ENCODE results near the gene DLG2.

Gene DLG2

GRCh38 chr11:84965484-84965883, 661.7 kb downstream of the DLG2 start:
- no peak for DNase-seq

GRCh38 chr11:84963240-84963639, 663.9 kb downstream of the DLG2 start:
- peak; percentile 10 for DNase-seq

- no peak for DNase-seq
Measured at GRCh38 chr11:84962018-84962417, 665.1 kb downstream of the DLG2 start.

- no peak for DNase-seq
Measured at GRCh38 chr11:84958295-84958694, 668.8 kb downstream of the DLG2 start.

- no peak for DNase-seq
Measured at GRCh38 chr11:84950569-84951270, 676.4 kb downstream of the DLG2 start.

- DNase-seq, result peak; percentile 38
Measured at GRCh38 chr11:84947970-84948580, 679.1 kb downstream of the DLG2 start.

GRCh38 chr11:84947070-84947469, 680.1 kb downstream of the DLG2 start:
- DNase-seq, result no peak

- DNase-seq, result no peak
Measured at GRCh38 chr11:84930863-84931262, 696.3 kb downstream of the DLG2 start.

- no peak for DNase-seq
Measured at GRCh38 chr11:84929738-84930137, 697.4 kb downstream of the DLG2 start.

- no peak for DNase-seq
Measured at GRCh38 chr11:84924154-84924692, 702.9 kb downstream of the DLG2 start.

GRCh38 chr11:84923489-84923888, 703.7 kb downstream of the DLG2 start:
- no peak for DNase-seq

GRCh38 chr11:84922836-84923235, 704.3 kb downstream of the DLG2 start:
- no peak for DNase-seq

GRCh38 chr11:84922212-84922805, 704.8 kb downstream of the DLG2 start:
- DNase-seq, result peak; percentile 6

- DNase-seq, result no peak
Measured at GRCh38 chr11:84914511-84914910, 712.6 kb downstream of the DLG2 start.

GRCh38 chr11:84909740-84910139, 717.4 kb downstream of the DLG2 start:
- DNase-seq, result no peak

- peak; percentile 66 for DNase-seq
Measured at GRCh38 chr11:84906995-84907394, 720.1 kb downstream of the DLG2 start.

- peak; percentile 70 for DNase-seq
Measured at GRCh38 chr11:84905411-84905810, 721.7 kb downstream of the DLG2 start.

- DNase-seq, result no peak
Measured at GRCh38 chr11:84902445-84902844, 724.7 kb downstream of the DLG2 start.

- peak; percentile 77 for DNase-seq
Measured at GRCh38 chr11:84901991-84902390, 725.2 kb downstream of the DLG2 start.

- peak; percentile 42 for DNase-seq
Measured at GRCh38 chr11:84899740-84900139, 727.4 kb downstream of the DLG2 start.

GRCh38 chr11:84899134-84899533, 728.0 kb downstream of the DLG2 start:
- peak; percentile 8 for DNase-seq

GRCh38 chr11:84894666-84895065, 732.5 kb downstream of the DLG2 start:
- DNase-seq, result no peak

GRCh38 chr11:84890676-84891075, 736.5 kb downstream of the DLG2 start:
- peak; percentile 45 for DNase-seq

GRCh38 chr11:84889556-84889955, 737.6 kb downstream of the DLG2 start:
- DNase-seq, result no peak

Data from fibroblast of skin of right quadriceps (primary cell).